HepG2 (cell line): Measurements from ENCODE around the gene CDK10. TPM values are rescaled to one million over a fixed set of nuclear protein-coding genes. Genes with fewer than 3 reads are reported as not detected.

ENCODE experiments used
- EHMT2 ChIP-seq: fragments of 200-600 bp; sonication (generic); IDR thresholded peaks from 2 replicates; pipeline ENCODE4 v1.7.0; 2017; ENCODE audit warnings: antibody characterized with exemption, low read depth, low read length, borderline replicate concordance
- ELF4 ChIP-seq: sonication (generic); formaldehyde crosslinking; IDR thresholded peaks from 2 replicates; pipeline ENCODE4 v1.5.0; 2020; ENCODE audit warnings: missing genetic modification reagents, mild to moderate bottlenecking, moderate library complexity, borderline replicate concordance
- GLI4 ChIP-seq: sonication (generic); formaldehyde crosslinking; IDR thresholded peaks from 2 replicates; pipeline ENCODE4 v1.5.1; 2020; ENCODE audit warnings: missing genetic modification reagents, mild to moderate bottlenecking, moderate library complexity, borderline replicate concordance
- GLMP ChIP-seq: sonication (generic); formaldehyde crosslinking; IDR thresholded peaks from 2 replicates; pipeline ENCODE4 v1.9.0; 2021; ENCODE audit warnings: missing genetic modification reagents, mild to moderate bottlenecking, borderline replicate concordance
- HOMEZ ChIP-seq: IDR thresholded peaks from 2 replicates; pipeline ENCODE4 v1.6.1; 2016; ENCODE audit warnings: low read depth
- KDM4B ChIP-seq: sonication (generic); formaldehyde crosslinking; IDR thresholded peaks from 2 replicates; pipeline ENCODE4 v1.4.0; 2020; ENCODE audit warnings: missing genetic modification reagents
- MEIS2 ChIP-seq: sonication (generic); formaldehyde crosslinking; IDR thresholded peaks from 2 replicates; pipeline ENCODE4 v1.9.0; 2021; ENCODE audit warnings: mild to moderate bottlenecking, missing genetic modification reagents
- MTF2 ChIP-seq: sonication (generic); formaldehyde crosslinking; IDR thresholded peaks from 2 replicates; pipeline ENCODE4 v1.5.0; 2020; ENCODE audit warnings: missing genetic modification reagents, borderline replicate concordance
- RARG ChIP-seq: sonication (generic); formaldehyde crosslinking; IDR thresholded peaks from 2 replicates; pipeline ENCODE4 v1.4.0; 2020; ENCODE audit warnings: low read depth, mild to moderate bottlenecking, missing genetic modification reagents
- RFX5 ChIP-seq: IDR thresholded peaks from 2 replicates; pipeline ENCODE4 v1.6.1; 2011; ENCODE audit warnings: low read depth, low read length, improper control_type of control experiment
- RFXAP ChIP-seq: sonication (generic); formaldehyde crosslinking; IDR thresholded peaks from 2 replicates; pipeline ENCODE4 v1.4.0; 2020; ENCODE audit warnings: missing genetic modification reagents, borderline replicate concordance
- TBP ChIP-seq: sonication (generic); formaldehyde crosslinking; IDR thresholded peaks from 2 replicates; pipeline ENCODE4 v1.5.0; 2020; ENCODE audit warnings: missing genetic modification reagents
- UBTF ChIP-seq: sonication (generic); formaldehyde crosslinking; IDR thresholded peaks from 2 replicates; pipeline ENCODE4 v1.4.0; 2020; ENCODE audit warnings: mild to moderate bottlenecking, missing genetic modification reagents
- ZBTB4 ChIP-seq: sonication (generic); formaldehyde crosslinking; IDR thresholded peaks from 2 replicates; pipeline ENCODE4 v1.4.0; 2020; ENCODE audit warnings: missing genetic modification reagents, mild to moderate bottlenecking, borderline replicate concordance
- ZBTB8A ChIP-seq: sonication (generic); formaldehyde crosslinking; IDR thresholded peaks from 2 replicates; pipeline ENCODE4 v1.4.0; 2020; ENCODE audit warnings: mild to moderate bottlenecking, low read depth, missing genetic modification reagents, borderline replicate concordance
- ZFP36 ChIP-seq: fragments of 150-350 bp; IDR thresholded peaks from 2 replicates; pipeline ENCODE4 v1.6.1; 2018; ENCODE audit warnings: borderline replicate concordance, low read length, low read depth; ENCODE audit not compliant: partially characterized antibody
- ZNF234 ChIP-seq: sonication (generic); formaldehyde crosslinking; conservative IDR thresholded peaks from 2 replicates; pipeline ENCODE4 v1.5.1; 2020; ENCODE audit warnings: mild to moderate bottlenecking, missing genetic modification reagents
- ZNF350 ChIP-seq: sonication (generic); formaldehyde crosslinking; IDR thresholded peaks from 2 replicates; pipeline ENCODE4 v1.4.0; 2020; ENCODE audit warnings: mild to moderate bottlenecking, low read depth, missing genetic modification reagents, borderline replicate concordance
- ZNF44 ChIP-seq: sonication (generic); formaldehyde crosslinking; IDR thresholded peaks from 2 replicates; pipeline ENCODE4 v1.5.1; 2020; ENCODE audit warnings: mild to moderate bottlenecking, missing genetic modification reagents
- ZSCAN22 ChIP-seq: sonication (generic); formaldehyde crosslinking; IDR thresholded peaks from 2 replicates; pipeline ENCODE4 v1.4.0; 2020; ENCODE audit warnings: mild to moderate bottlenecking, missing genetic modification reagents
- polyA plus RNA-seq, 8 experiments: library from polyadenylated mRNA; depleted of rRNA in 3 of 8; stranded (reverse) in 7 of 8; unstranded in 1 of 8; fragments of >200 nt; fragmentation: Illumina TruSeq in 4 of 8; extraction: Trizol in 4 of 8; gene quantifications; 2 replicates each; pipeline versions ENCODE4 v1.2.1 to v1.2.3, GENCODE V29; 2011 to 2016; ENCODE audit warnings: low read depth in 4 of 8, missing spikeins in 1 of 8, mixed read lengths in 1 of 8; ENCODE audit not compliant: insufficient read depth in 1 of 8
- total RNA-seq, 5 experiments: library from RNA; depleted of rRNA; stranded (reverse); fragments of >200 nt; fragmentation: Illumina TruSeq; extraction: Trizol; gene quantifications; 2 replicates each; pipeline ENCODE4 v1.2.3, GENCODE V29; 2016; ENCODE audit warnings: low read depth in 1 of 5

Gene CDK10
- total and polyA plus RNA-seq, 2 of the 13 experiments (the other 11 are each of a cell fraction or from before 2014, with no cell fraction given), result 2.5 to 3.9 TPM

- peak; percentile 89 for TF ChIP-seq UBTF (CRISPR knock-in tag)
- TF ChIP-seq RARG (CRISPR knock-in tag), result no peak
- no peak for TF ChIP-seq ZBTB8A (CRISPR knock-in tag)
- no peak for TF ChIP-seq ZFP36
- TF ChIP-seq TBP (CRISPR knock-in tag), result no peak
- no peak; the same call in 1 of the 2 replicates for TF ChIP-seq ZSCAN22 (CRISPR knock-in tag)
- TF ChIP-seq GLMP (CRISPR knock-in tag), result no peak
- no peak for TF ChIP-seq ELF4
- TF ChIP-seq GLI4 (CRISPR knock-in tag), result 0 out of 2 replicates have a peak, but pooled peaks have one; percentile 61
- TF ChIP-seq KDM4B, result no peak
- no peak for TF ChIP-seq EHMT2
- peak; percentile 72 for TF ChIP-seq ZNF350
- TF ChIP-seq ZNF234 (CRISPR knock-in tag), result no peak; the same call in 1 of the 2 replicates
- TF ChIP-seq MEIS2, result 0 out of 2 replicates have a peak, but pooled peaks have one; percentile 2
- TF ChIP-seq ZNF44 (CRISPR knock-in tag), result peak; percentile 83; the same call in 1 of the 2 replicates
- no peak for TF ChIP-seq RFXAP (CRISPR knock-in tag)
- no peak for TF ChIP-seq HOMEZ
- TF ChIP-seq MTF2, result no peak
- no peak for TF ChIP-seq RFX5
- TF ChIP-seq ZBTB4 (CRISPR knock-in tag), result peak; percentile 78; the same call in 1 of the 2 replicates
Observed at GRCh38 chr16:89695086-89695874, 8.8 kb downstream of the CDK10 start (continued).
